Neuronal stem cell (in vitro differentiated cells): ENCODE data around the gene LRRC27.

Experiments
- DNase-seq: peaks from one replicate; pipeline ENCODE4 v3.0.0-alpha.2; 2013; ENCODE audit warnings: low spot score
- H2AFZ ChIP-seq: one replicate; pipeline ENCODE4 v1.6.1; 2013; ENCODE audit warnings: mild to moderate bottlenecking, low read length, inconsistent platforms
- H2AK5ac ChIP-seq: 2 replicates; pipeline ENCODE4 v1.6.1; 2013; ENCODE audit warnings: low read depth, mild to moderate bottlenecking, inconsistent platforms, low read length, moderate library complexity, mixed read lengths
- H2BK120ac ChIP-seq: 2 replicates; pipeline ENCODE4 v1.6.1; 2013; ENCODE audit warnings: low read depth, mild to moderate bottlenecking, inconsistent platforms, low read length, moderate library complexity, mixed read lengths
- H2BK12ac ChIP-seq: one replicate; pipeline ENCODE4 v1.6.1; 2013; ENCODE audit warnings: low read length, inconsistent platforms
- H2BK15ac ChIP-seq: 2 replicates; pipeline ENCODE4 v1.6.1; 2013; ENCODE audit warnings: mild to moderate bottlenecking, low read length, inconsistent platforms, mixed read lengths
- H2BK5ac ChIP-seq: one replicate; pipeline ENCODE4 v1.6.1; 2013; ENCODE audit warnings: inconsistent platforms, mild to moderate bottlenecking, low read length, moderate library complexity
- H3K14ac ChIP-seq: one replicate; pipeline ENCODE4 v1.6.1; 2013; ENCODE audit warnings: low read length, inconsistent platforms
- H3K18ac ChIP-seq: 2 replicates; pipeline ENCODE4 v1.6.1; 2013; ENCODE audit warnings: low read length, inconsistent platforms
- H3K23ac ChIP-seq: 2 replicates; pipeline ENCODE4 v1.6.1; 2013; ENCODE audit warnings: low read depth, mild to moderate bottlenecking, mixed read lengths, low read length, inconsistent platforms; ENCODE audit not compliant: poor library complexity
- H3K27ac ChIP-seq: replicated peaks from 3 replicates; pipeline ENCODE4 v1.5.1; 2013; ENCODE audit warnings: low read length, inconsistent platforms
- H3K27me3 ChIP-seq, 3 experiments: 2 replicates each; pipeline ENCODE4 v1.6.1; 2013; ENCODE audit warnings: low read length in 3 of 3, mild to moderate bottlenecking in 2 of 3, inconsistent platforms in 1 of 3, low read depth in 1 of 3, mixed read lengths in 1 of 3, moderate library complexity in 1 of 3; ENCODE audit not compliant: control insufficient read depth in 3 of 3, insufficient read depth in 3 of 3
- H3K36me3 ChIP-seq, 2 donors: replicated peaks in 1 of 2; 2 replicates each; pipeline ENCODE4 v1.6.1; 2013; ENCODE audit warnings: low read length in 2 of 2; ENCODE audit not compliant: control insufficient read depth in 2 of 2, insufficient read depth in 2 of 2
- H3K4ac ChIP-seq: 2 replicates; pipeline ENCODE4 v1.6.1; 2013; ENCODE audit warnings: inconsistent platforms, mild to moderate bottlenecking, low read length, moderate library complexity
- H3K4me1 ChIP-seq, 2 donors: 1 replicate in 1 of 2; 2 replicates in 1 of 2; pipeline ENCODE4 v1.6.1; 2013; ENCODE audit warnings: low read length in 2 of 2, low read depth in 1 of 2; ENCODE audit not compliant: control insufficient read depth in 2 of 2, insufficient read depth in 1 of 2
- H3K4me2 ChIP-seq: one replicate; pipeline ENCODE4 v1.6.1; 2013; ENCODE audit warnings: mild to moderate bottlenecking, low read length, inconsistent platforms; ENCODE audit not compliant: insufficient read depth, poor library complexity, severe bottlenecking
- H3K4me3 ChIP-seq, 2 donors: 2 replicates each; pipeline ENCODE4 v1.5.1; 2013; ENCODE audit warnings: low read length in 2 of 2, mild to moderate bottlenecking in 2 of 2, inconsistent platforms in 1 of 2, moderate library complexity in 1 of 2
- H3K79me1 ChIP-seq: one replicate; pipeline ENCODE4 v1.6.1; 2013; ENCODE audit warnings: low read depth, mild to moderate bottlenecking, inconsistent platforms, low read length, moderate library complexity
- H3K9ac ChIP-seq: one replicate; pipeline ENCODE4 v1.6.1; 2013; ENCODE audit warnings: mild to moderate bottlenecking, low read depth, low read length, inconsistent platforms; ENCODE audit not compliant: poor library complexity
- H3K9me3 ChIP-seq, 2 donors: replicated peaks in 1 of 2; 2 replicates each; pipeline versions ENCODE3 to v1.6.1; 2013; ENCODE audit warnings: low read length in 2 of 2, mild to moderate bottlenecking in 2 of 2, inconsistent platforms in 1 of 2, low read depth in 1 of 2, mixed read lengths in 1 of 2, moderate library complexity in 1 of 2; ENCODE audit not compliant: control insufficient read depth in 2 of 2, insufficient read depth in 1 of 2
- H4K8ac ChIP-seq: one replicate; pipeline ENCODE4 v1.6.1; 2013; ENCODE audit warnings: low read depth, mild to moderate bottlenecking, inconsistent platforms, low read length, moderate library complexity
- H4K91ac ChIP-seq: one replicate; pipeline ENCODE4 v1.6.1; 2013; ENCODE audit warnings: low read length, low read depth, mild to moderate bottlenecking, inconsistent platforms; ENCODE audit not compliant: poor library complexity
- WGBS, 2 donors: extraction: QIAGEN DNeasy Blood & Tissue Kit; methylation state at CpG; one replicate each; pipeline ENCODE4 v1.1.7; 2013; ENCODE audit warnings: missing lambda C conversion rate in 2 of 2, mixed read lengths in 1 of 2; ENCODE audit not compliant: insufficient read length in 2 of 2, insufficient replicate concordance in 1 of 2; ENCODE audit errors: extremely low coverage in 2 of 2; 5-methylcytosine and 5-hydroxymethylcytosine counted together

The LRRC27 gene

GRCh38 chr10:132296666-132297443 lies 35.1 kb upstream of the LRRC27 start:
- H3K79me1 ChIP-seq = no peaks in the 10 kb centered on the region
- no CpG with 5 or more reads among the region's 28 CpGs for WGBS, 2 donors
- DNase-seq = no peak

GRCh38 chr10:132297526-132297925 lies 34.5 kb upstream of the LRRC27 start:
- H2BK12ac ChIP-seq = no peak overlapping the region
- H3K9me3 ChIP-seq = no peaks in the 10 kb centered on the region
- H4K91ac ChIP-seq = no peak overlapping the region
- H3K27me3 ChIP-seq = no peaks in the 10 kb centered on the region
- DNase-seq = no peak
- H2BK15ac ChIP-seq = no peak overlapping the region
- H3K27ac ChIP-seq = no peak overlapping the region
- H2BK120ac ChIP-seq = no peak overlapping the region
- no peak overlapping the region for H3K14ac ChIP-seq
- H3K4me3 ChIP-seq = no peak overlapping the region
- H4K8ac ChIP-seq = no peak overlapping the region
- no peak overlapping the region for H3K9ac ChIP-seq
- no CpG with 5 or more reads among the region's 9 CpGs for WGBS, 2 donors
- peak overlapping the region; percentile 91 for H2AFZ ChIP-seq
- H2AK5ac ChIP-seq = no peak overlapping the region
- no peaks in the 10 kb centered on the region for H3K36me3 ChIP-seq
- H3K4me1 ChIP-seq = peaks cover 12 to 22% of the 10 kb centered on the region in 2 donors
- no peaks in the 10 kb centered on the region for H3K79me1 ChIP-seq
- no peak overlapping the region for H3K4me2 ChIP-seq
- no peak overlapping the region for H3K23ac ChIP-seq
- no peak overlapping the region for H3K4ac ChIP-seq
- H3K18ac ChIP-seq = no peak overlapping the region
- no peak overlapping the region for H2BK5ac ChIP-seq

More at GRCh38 chr10:132296666-132297443, 35.1 kb upstream of the LRRC27 start:
- no peaks in the 10 kb centered on the region for H3K36me3 ChIP-seq
- peak overlapping the region; percentile 29 for H3K18ac ChIP-seq
- no peak overlapping the region for H2BK5ac ChIP-seq
- H3K27me3 ChIP-seq = no peaks in the 10 kb centered on the region
- H3K4me1 ChIP-seq = peaks cover 12 to 22% of the 10 kb centered on the region in 2 donors
- no peak overlapping the region for H3K4ac ChIP-seq
- H3K9me3 ChIP-seq = no peaks in the 10 kb centered on the region
- H2BK12ac ChIP-seq = no peak overlapping the region
- H3K14ac ChIP-seq = peak overlapping the region; percentile 43
- peak overlapping the region; percentile 9 for H3K23ac ChIP-seq
- H2BK120ac ChIP-seq = no peak overlapping the region
- H3K4me3 ChIP-seq = no peak overlapping the region
- H2AFZ ChIP-seq = no peak overlapping the region
- H3K9ac ChIP-seq = no peak overlapping the region
- H3K4me2 ChIP-seq = no peak overlapping the region
- no peak overlapping the region for H4K8ac ChIP-seq
- peak overlapping the region; percentile 37 for H2AK5ac ChIP-seq
- H4K91ac ChIP-seq = no peak overlapping the region
- H2BK15ac ChIP-seq = peak overlapping the region; percentile 22
- H3K27ac ChIP-seq = no peak overlapping the region

- no peak overlapping the region for H4K91ac ChIP-seq
- no CpG with 5 or more reads among the region's 28 CpGs for WGBS, 2 donors
- peak overlapping the region; percentile 32 for H3K18ac ChIP-seq
- no peaks in the 10 kb centered on the region for H3K36me3 ChIP-seq
- no peak overlapping the region for H3K4ac ChIP-seq
- peak overlapping the region; percentile 5 for H3K9ac ChIP-seq
- peaks cover 7 to 17% of the 10 kb centered on the region in 2 donors for H3K4me1 ChIP-seq
- no peak overlapping the region for H3K14ac ChIP-seq
- no peak overlapping the region for H2BK120ac ChIP-seq
- no peak overlapping the region for H3K4me3 ChIP-seq
- no peak for DNase-seq
- H3K9me3 ChIP-seq = no peaks in the 10 kb centered on the region
- H3K79me1 ChIP-seq = no peaks in the 10 kb centered on the region
- peak overlapping the region; percentile 8 for H2BK5ac ChIP-seq
- H3K27ac ChIP-seq = no peak overlapping the region
- no peak overlapping the region for H3K23ac ChIP-seq
- H2AK5ac ChIP-seq = no peak overlapping the region
- no peaks in the 10 kb centered on the region for H3K27me3 ChIP-seq
- H4K8ac ChIP-seq = no peak overlapping the region
- peak overlapping the region; percentile 91 for H2AFZ ChIP-seq
- H2BK12ac ChIP-seq = no peak overlapping the region
- H3K4me2 ChIP-seq = no peak overlapping the region
- peak overlapping the region; percentile 10 for H2BK15ac ChIP-seq
Measured at GRCh38 chr10:132298038-132298881, 33.7 kb upstream of the LRRC27 start.
